ENCODE results near the gene PAM.

DNA sequence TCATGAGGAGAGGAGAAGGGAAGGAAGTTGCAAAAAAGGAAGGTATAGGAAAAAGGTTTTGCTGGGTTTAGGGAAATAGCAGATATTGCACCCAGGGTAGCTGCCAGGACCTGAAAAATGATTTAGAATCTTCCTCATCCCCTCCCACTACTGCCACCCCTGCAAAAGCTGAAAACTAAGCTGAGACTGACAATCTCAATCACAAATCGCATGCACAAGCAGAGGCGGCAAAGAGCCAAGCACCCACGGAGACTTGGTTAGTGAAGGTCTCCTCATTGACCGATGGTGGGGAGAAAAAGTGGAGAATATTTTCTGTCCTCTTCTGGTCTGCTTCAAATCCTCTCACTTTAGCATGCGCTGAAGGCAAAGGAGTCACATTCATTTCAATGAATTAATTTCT, 39.1 kb upstream of the PAM start:
- TF ChIP-seq, protein P1, sequence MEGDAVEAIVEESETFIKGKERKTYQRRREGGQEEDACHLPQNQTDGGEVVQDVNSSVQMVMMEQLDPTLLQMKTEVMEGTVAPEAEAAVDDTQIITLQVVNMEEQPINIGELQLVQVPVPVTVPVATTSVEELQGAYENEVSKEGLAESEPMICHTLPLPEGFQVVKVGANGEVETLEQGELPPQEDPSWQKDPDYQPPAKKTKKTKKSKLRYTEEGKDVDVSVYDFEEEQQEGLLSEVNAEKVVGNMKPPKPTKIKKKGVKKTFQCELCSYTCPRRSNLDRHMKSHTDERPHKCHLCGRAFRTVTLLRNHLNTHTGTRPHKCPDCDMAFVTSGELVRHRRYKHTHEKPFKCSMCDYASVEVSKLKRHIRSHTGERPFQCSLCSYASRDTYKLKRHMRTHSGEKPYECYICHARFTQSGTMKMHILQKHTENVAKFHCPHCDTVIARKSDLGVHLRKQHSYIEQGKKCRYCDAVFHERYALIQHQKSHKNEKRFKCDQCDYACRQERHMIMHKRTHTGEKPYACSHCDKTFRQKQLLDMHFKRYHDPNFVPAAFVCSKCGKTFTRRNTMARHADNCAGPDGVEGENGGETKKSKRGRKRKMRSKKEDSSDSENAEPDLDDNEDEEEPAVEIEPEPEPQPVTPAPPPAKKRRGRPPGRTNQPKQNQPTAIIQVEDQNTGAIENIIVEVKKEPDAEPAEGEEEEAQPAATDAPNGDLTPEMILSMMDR (IDR thresholded peaks at IDR 0.05), result no peak
- no peak for TF ChIP-seq ZFX (IDR thresholded peaks at IDR 0.05; ENCODE audit: borderline replicate concordance)

Measured in 22Rv1 (cell line).